Pancreas (tissue), 10 donors: ENCODE data around the gene INTS1. TPM values are rescaled to one million over a fixed set of nuclear protein-coding genes. Genes with fewer than 3 reads are reported as not detected.

ENCODE experiments used
- ATAC-seq, 4 donors: fragments of 200-7000 bp; cut with Tn5 transposase; one replicate each; pipeline versions ENCODE4 v1.8.0 to v1.9.1; 2020; ENCODE audit warnings: mild to moderate bottlenecking in 4 of 4, moderate library complexity in 4 of 4
- DNase-seq, 6 donors: peaks; one replicate each; pipeline ENCODE4 v3.0.0-alpha.2; 2020
- FAIRE-seq: peaks from 2 replicates; lab custom pipeline; 2012; peaks lifted over from hg19 to GRCh38; lab: Jason Lieb, UNC
- H3K27ac ChIP-seq, 4 donors: fragments of 200-600 bp; sonication (generic); 1 replicate in 3 of 4; 2 replicates in 1 of 4; pipeline versions ENCODE4 v1.5.0 to v1.8.0; 2020
- H3K27me3 ChIP-seq, 4 donors: fragments of 200-600 bp; one replicate each; pipeline ENCODE4 v1.8.0; 2021
- H3K36me3 ChIP-seq, 3 donors: fragments of 200-600 bp; sonication (generic) in 1 of 3; one replicate each; pipeline versions ENCODE4 v1.5.0 to v1.8.0; 2020 to 2021
- H3K4me1 ChIP-seq, 3 donors: fragments of 200-600 bp; one replicate each; pipeline ENCODE4 v1.8.0; 2021
- H3K4me3 ChIP-seq, 4 donors: fragments of 200-600 bp; sonication (generic) in 2 of 4; one replicate each; pipeline versions ENCODE4 v1.5.0 to v1.8.0; 2020 to 2021
- H3K9me3 ChIP-seq, 4 donors: fragments of 200-600 bp; one replicate each; pipeline ENCODE4 v1.8.0; 2021
- WGBS, 2 donors: extraction: QIAGEN DNeasy Blood & Tissue Kit; methylation state at CpG; one replicate each; pipeline ENCODE4 v1.1.7; 2013; 5-methylcytosine and 5-hydroxymethylcytosine counted together
- intact Hi-C, 3 donors: fragments of 100-400 bp; cut with DNase I; formaldehyde crosslinking; loops; one replicate each; pipeline versions ENCODE4 v1.11.1 to v1.14.2; 2022
- polyA plus RNA-seq, 2 donors: library from polyadenylated mRNA; stranded (reverse); fragments of 200-250 nt; gene quantifications; one replicate each; pipeline ENCODE4 v1.2.3, GENCODE V29; 2013
- total RNA-seq, 6 donors: library from RNA; stranded (reverse); fragmentation: NEBNext Ultra II Directional in 4 of 6; extraction: Animal tissue kit (Norgen Biotek cat#: 25700) in 4 of 6; gene quantifications; one replicate each; pipeline versions ENCODE4 v1.2.1 to v1.2.4, GENCODE V29; 2021 to 2023
- TF ChIP-seq, protein P1 (sequence below), 4 donors: fragments of 200-600 bp; sonication (generic) in 3 of 4; IDR thresholded peaks; one replicate each; pipeline versions ENCODE4 v1.5.0 to v1.8.0; 2021; ENCODE audit warnings: antibody characterized with exemption in 4 of 4
- donor health status: healthy with polysubstance abuse.
- donor health status: DM: no; HTN: no; CAD: no; lungs with moderate emphysema.
- donor health status: DM: no; HTN: no; CAD: no.
- donor health status: control.
- donor health status: control.
- donor health status: Bipolar disorder and iron deficiency.
- donor health status: DM: yes; HTN: yes; CAD: no.
- donor health status: DM: no; HTN: no; CAD: no.
- donor health status: DM: no; HTN: no; CAD: no.
- donor health status: DM: yes; HTN: yes; CAD: no.

INTS1 gene
- total and polyA plus RNA-seq, 8 donors = 45.0 to 166 (median 62.2) TPM

DNA sequence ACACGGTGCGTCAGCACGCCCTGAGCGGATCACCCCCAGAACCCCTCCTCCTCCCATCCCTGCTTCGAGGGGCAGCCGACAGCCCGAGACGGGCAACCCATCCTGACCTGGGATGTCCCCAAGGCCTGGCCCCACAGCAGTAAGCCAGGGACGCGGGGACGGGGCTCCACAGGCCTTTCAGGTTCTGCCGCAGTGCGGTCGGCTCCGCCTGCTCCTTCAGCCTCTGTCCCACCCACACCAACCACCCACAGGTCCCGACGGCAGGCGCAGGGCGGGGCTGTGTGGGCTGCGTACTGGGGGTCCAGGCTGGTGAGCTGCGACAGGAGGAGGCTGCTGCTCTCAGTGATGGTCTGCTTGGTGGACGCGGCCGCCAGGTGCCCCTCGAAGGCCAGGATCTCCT lies 16.7 kb downstream of the INTS1 start:
- H3K27ac ChIP-seq = no peak overlapping the region
- peaks cover 0 to 63% (median 16%) of the 10 kb centered on the region in 3 donors for H3K36me3 ChIP-seq
- 90 to 94% methylated on average over 19 to 25 of the region's 25 CpGs for WGBS, 2 donors
- no peaks in the 10 kb centered on the region for H3K9me3 ChIP-seq
- no peak for DNase-seq
- TF ChIP-seq, protein P1, sequence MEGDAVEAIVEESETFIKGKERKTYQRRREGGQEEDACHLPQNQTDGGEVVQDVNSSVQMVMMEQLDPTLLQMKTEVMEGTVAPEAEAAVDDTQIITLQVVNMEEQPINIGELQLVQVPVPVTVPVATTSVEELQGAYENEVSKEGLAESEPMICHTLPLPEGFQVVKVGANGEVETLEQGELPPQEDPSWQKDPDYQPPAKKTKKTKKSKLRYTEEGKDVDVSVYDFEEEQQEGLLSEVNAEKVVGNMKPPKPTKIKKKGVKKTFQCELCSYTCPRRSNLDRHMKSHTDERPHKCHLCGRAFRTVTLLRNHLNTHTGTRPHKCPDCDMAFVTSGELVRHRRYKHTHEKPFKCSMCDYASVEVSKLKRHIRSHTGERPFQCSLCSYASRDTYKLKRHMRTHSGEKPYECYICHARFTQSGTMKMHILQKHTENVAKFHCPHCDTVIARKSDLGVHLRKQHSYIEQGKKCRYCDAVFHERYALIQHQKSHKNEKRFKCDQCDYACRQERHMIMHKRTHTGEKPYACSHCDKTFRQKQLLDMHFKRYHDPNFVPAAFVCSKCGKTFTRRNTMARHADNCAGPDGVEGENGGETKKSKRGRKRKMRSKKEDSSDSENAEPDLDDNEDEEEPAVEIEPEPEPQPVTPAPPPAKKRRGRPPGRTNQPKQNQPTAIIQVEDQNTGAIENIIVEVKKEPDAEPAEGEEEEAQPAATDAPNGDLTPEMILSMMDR (IDR thresholded peaks at IDR 0.05) = no peak
- no peaks in the 10 kb centered on the region for H3K4me1 ChIP-seq
- no peak for FAIRE-seq
- intact Hi-C loops = no loop called here
- H3K4me3 ChIP-seq = no peak overlapping the region
- no peaks in the 10 kb centered on the region for H3K27me3 ChIP-seq
- ATAC-seq = no peak

DNA sequence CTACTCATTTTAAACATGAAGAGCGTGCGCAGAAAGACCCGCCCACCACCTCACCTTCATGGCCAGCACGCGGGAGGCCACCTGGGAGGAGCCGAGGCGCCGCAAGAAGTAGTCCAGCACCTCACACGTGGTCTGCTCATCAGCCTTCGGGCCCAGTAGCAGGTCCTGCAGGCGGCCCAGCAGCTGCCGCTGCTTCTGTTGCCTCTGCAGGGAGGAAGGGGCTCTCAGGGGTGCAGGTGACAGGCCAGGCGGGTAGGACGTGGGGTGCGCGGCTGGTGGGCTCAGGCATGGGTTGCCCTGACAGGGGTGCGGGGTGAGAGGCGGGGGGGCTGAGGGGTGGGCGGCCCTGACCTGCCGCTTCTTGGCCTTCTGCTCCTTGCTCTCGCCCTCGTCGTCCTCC lies 17.6 kb downstream of the INTS1 start:
- H3K27ac ChIP-seq = no peak overlapping the region
- no peak for FAIRE-seq
- 89 to 95% methylated on average over 22 to 23 of the region's 23 CpGs for WGBS, 2 donors
- intact Hi-C loops = no loop called here
- no peaks in the 10 kb centered on the region for H3K4me1 ChIP-seq
- no peak for ATAC-seq
- H3K9me3 ChIP-seq = no peaks in the 10 kb centered on the region
- DNase-seq = no peak
- no peak overlapping the region for H3K4me3 ChIP-seq
- TF ChIP-seq, protein P1 (IDR thresholded peaks at IDR 0.05) = no peak
- H3K27me3 ChIP-seq = no peaks in the 10 kb centered on the region
- peaks cover 0 to 64% (median 19%) of the 10 kb centered on the region in 3 donors for H3K36me3 ChIP-seq

DNA sequence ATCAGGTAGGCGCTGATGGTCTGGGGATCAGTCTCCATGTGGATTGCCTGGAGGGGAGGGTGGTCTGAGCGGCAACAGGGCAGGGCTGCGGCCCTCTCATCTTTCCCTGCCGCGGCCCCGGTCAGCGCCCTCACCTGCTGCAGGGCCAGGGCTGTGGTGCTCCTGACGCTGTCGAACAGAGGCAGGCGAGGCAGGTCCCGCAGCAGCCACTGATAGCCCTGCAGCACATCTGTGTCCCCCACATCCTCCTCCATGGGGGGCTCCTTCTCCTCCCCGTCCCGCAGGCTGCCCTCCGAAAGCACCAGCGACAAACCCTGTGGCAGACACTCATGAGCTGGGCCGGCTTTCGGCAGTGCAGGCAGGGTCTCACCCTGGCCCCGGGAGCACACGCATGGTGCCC lies 19.0 kb downstream of the INTS1 start:
- 96 to 97% methylated on average over 18 to 19 of the region's 19 CpGs for whole genome bisulfite sequencing, 2 donors
- Histone ChIP-seq H3K9me3 (no peaks in the 10 kb centered on the region), H3K27ac (no peak overlapping the region), H3K36me3 (peaks cover 0 to 64% (median 24%) of the 10 kb centered on the region in 3 donors), H3K4me1 (no peaks in the 10 kb centered on the region), H3K4me3 (no peak overlapping the region), H3K27me3 (no peaks in the 10 kb centered on the region)
- TF ChIP-seq, protein P1 (IDR thresholded peaks at IDR 0.05) = no peak
- ATAC-seq (no peak), FAIRE-seq (no peak), DNase-seq (no peak)
- intact Hi-C loops = no loop called here

DNA sequence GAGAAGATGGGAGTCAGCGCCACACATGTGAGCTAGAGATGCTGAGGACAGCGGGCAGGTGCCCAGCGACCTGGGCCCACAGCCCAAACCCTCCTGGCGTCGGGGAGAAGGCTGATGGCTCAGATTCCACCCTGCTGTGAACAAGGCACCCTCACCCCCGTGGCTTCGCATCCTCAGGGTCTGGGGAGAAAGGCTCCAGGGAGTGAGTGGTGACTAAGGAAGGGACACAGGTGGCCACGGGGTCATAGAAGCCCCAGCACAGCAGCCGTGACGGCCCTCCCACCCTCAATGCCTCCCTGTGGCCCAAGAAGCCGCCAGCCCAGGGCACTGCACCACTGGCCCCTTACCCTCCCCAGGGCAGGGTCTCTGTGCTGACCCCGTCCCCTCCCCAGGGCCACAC lies 19.6 kb downstream of the INTS1 start:
- 92 to 95% methylated on average over 8 to 12 of the region's 12 CpGs for WGBS, 2 donors
- Histone ChIP-seq H3K27me3 (no peaks in the 10 kb centered on the region), H3K4me1 (no peaks in the 10 kb centered on the region), H3K27ac (no peak overlapping the region), H3K9me3 (no peaks in the 10 kb centered on the region), H3K4me3 (no peak overlapping the region), H3K36me3 (peaks cover 0 to 61% (median 27%) of the 10 kb centered on the region in 3 donors)
- intact Hi-C loops = no loop called here
- TF ChIP-seq, protein P1 (IDR thresholded peaks at IDR 0.05) = no peak
- no peak for DNase-seq
- ATAC-seq = no peak
- no peak for FAIRE-seq

DNA sequence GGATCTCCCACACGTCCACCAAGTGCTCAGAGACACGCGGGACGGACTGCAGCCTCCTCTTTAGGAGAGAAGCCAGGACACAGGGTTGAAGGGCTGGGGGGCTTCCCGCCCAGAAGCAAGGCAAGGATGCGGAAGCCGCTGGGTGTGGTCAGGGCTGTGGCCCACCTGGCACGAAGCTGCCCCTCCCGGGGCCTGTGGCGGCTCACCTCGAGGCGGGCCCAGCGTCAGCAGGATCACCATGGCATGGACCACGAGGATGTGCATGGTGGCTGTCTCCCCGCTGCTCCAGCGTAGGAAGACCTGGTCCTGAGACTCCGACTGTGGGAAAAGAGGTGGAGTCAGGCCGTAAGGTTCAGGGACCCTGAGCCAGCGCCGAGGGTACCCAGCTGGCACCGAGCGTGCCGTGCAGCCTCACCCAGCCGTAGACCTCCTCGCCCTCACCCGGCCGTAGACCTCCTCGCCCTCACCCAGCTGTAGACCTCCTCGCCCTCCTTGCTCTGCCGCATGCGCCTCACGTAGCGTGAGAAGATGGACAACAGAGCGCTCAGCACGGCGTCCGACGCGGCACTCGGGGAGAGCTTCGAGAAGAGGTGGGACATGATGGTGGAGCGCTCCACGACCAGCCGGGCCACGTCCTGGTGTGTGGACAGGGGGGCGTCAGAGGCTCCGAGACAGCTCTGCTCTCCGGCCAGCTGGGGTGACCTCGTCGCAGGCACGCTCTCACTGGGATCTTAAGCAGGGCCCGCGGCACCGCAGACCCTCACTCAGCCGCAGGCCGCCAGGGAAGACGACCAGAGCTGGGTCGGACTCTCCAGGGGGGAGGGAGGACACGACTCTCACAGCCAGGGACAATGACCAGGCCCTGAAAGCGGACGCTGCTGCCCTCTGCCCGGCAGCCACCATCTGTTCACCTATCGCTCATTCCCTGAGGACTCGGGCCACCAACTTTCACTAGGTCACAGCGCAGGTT lies 20.4 kb downstream of the INTS1 start:
- H3K36me3 ChIP-seq = peaks cover 0 to 55% (median 27%) of the 10 kb centered on the region in 3 donors
- H3K9me3 ChIP-seq = no peaks in the 10 kb centered on the region
- H3K4me3 ChIP-seq = no peak overlapping the region
- DNase-seq (no peak), ATAC-seq (no peak), FAIRE-seq (no peak)
- intact Hi-C loops = no loop called here
- no peak overlapping the region for H3K27ac ChIP-seq
- no peaks in the 10 kb centered on the region for H3K27me3 ChIP-seq
- TF ChIP-seq, protein P1 (IDR thresholded peaks at IDR 0.05) = no peak
- WGBS, 2 donors = 94 to 95% methylated on average over 65 of the region's 65 CpGs
- no peaks in the 10 kb centered on the region for H3K4me1 ChIP-seq
